Right hindlimb (tissue), 1 donor: ENCODE data around the gene ATP5PO.

Experiments used
- DNase-seq: peaks from one replicate; pipeline ENCODE4 v3.0.0-alpha.2; 2018

The ATP5PO gene, protein sequence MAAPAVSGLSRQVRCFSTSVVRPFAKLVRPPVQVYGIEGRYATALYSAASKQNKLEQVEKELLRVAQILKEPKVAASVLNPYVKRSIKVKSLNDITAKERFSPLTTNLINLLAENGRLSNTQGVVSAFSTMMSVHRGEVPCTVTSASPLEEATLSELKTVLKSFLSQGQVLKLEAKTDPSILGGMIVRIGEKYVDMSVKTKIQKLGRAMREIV

DNA sequence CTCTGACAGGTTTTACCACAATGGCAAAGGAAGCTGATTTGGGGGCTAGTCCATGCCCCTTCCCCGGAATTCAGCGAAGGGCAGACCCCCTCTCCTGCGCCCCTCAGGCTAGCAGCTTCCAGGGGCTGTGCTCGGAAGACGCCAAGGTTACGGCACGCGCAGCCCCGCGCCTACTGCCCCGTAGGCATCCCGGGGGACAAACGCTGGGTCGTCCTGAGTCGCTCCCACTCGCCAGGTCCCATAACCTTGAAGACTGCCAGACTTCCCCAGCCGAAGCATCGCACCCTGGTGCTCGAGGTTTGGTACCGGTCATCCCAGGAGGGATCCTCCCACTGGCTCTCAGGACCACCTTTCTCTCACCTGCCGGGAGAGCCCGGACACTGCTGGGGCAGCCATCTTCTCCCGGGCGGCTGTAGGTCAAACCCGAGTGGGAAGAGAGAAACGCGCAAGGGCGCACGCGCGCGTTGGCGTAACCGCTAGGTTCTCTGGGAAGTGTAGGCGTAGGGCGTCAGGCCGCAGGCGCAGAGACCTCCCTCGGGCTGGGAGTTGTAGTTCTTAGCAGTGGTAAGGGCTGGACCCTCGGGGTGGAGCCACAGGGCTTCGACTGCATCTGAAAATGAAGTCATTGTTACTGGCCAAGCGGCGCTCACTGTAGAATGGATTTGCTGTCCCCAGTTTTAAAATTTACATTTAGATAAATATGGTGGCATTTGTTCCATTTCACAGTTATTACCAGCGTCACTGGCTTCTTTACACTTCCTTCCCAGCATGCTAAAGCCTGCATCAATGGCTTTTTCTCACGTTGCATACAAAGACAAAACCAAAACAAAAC is at the start of gene ATP5PO:
ATP5PO (minus strand) TSS at position 437 of the 832 bp plus-strand sequence; CDS start at position 396, 41 bp downstream.
- DNase-seq: peak; percentile 99

DNA sequence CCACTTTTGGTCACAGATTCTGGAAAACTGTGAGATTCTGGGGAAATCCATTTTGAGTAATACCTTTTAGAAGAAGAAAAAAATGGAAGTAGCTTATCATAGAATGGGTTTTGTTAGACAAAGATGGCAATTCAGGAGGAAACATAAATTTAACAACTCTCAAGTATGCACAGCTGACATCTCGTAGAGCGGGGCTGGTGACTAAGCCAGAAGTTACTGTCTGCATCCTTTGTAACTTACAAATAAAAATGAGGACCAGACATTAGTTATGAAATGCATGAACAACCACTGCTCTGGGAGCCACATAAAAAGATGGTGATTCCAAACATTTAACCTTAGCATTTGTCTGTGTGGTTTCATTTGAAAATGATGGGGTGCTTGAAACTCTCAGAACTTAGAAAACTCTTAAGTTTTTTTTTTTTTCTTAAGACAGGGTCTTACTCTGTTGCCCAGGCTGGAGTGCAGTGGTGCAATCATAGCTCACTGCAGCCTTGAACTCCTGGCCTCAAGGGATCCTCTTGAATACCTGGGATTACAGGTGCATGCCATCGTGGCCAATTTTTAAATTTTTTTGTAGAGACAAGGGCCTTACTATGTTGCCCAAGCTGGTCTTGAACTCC is 49.2 kb upstream of the ATP5PO start:
- DNase-seq: no peak

DNA sequence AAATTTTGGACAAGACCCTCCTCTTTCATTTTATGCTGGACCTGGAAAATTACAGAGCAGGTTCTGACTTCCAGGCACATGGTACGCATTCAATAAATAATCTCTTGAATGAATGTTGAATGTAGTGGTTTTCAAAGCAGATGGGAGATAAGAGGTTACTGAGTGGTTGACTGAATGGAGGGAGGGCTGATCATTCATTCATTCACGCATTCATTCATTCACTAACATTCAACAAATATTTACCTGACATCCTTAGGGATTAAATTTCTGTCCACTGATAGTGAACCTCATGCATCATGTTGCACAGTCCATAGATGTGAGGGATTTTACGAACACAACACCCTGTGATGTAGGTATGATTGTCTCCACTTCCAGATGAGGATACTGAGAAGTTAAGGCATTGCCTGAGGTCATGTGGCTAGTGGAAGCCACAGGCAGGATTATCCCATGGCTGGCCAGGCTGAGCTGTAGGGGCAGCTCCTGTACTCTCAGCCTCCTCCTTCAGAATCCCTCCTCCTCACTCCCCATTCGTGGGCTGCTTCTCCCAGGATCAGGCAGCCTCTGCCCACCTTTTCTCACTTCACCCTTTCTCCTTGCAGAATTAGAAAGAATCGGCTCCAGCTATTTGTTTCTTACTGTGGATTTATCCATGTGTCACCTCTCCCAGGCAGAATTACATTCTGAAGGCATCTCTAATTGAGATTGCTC is 48.4 kb upstream of the ATP5PO start:
- DNase-seq: no peak

DNA sequence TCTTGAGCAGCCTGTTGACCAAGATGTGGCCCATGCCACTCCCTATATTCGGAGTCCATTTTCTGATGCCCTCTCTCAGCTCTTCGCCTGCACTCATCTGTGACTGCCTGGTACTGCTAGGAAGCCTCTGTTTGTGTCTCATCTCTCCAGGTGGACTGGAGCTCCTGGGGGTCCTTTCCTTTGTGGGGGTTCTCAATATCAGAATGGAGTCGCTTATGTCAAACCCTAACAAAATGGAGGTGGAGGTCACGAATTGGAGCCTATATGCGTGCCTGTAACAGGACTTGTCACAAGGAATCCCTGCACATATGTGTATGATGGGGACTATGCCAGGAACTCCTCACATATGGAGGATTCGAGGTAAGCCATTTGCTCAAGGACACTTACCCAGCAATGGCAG is 46.7 kb upstream of the ATP5PO start:
- DNase-seq: no peak

DNA sequence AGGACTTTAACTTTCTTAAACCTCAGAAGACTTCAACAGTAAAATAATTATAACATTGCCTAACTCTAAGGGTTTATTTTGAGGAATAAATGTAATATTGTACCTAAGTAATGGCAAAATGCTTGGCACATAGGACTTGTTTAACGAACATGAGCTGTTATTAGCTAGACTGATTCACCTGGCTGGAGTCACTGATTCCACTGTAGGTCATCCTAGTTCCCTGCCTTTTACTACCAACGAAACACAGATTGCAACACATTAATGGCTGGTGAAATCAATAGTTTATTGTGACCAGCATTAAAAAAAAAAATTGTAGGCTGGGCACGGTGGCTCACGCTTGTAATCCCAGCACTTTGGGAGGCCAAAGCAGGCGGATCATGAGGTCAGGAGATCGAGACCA is 45.5 kb upstream of the ATP5PO start:
- DNase-seq: no peak

DNA sequence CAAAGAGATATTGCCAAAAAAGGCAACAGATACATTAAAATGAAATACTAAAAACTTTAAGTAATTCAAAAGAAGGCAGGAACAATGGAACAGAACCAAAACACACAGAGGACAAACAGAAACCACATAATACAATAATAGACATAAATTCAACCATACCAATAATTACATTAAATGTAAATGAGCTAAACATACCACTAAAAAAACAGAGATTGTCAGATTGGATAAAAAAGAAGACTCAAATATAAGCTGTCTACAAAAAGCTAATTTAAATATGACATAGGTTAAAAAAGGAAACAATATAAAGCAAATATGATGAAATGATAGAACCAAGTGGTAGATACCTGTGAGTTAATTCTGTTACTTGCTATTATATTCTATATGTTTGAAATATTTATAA is 44.1 kb upstream of the ATP5PO start:
- DNase-seq: no peak

DNA sequence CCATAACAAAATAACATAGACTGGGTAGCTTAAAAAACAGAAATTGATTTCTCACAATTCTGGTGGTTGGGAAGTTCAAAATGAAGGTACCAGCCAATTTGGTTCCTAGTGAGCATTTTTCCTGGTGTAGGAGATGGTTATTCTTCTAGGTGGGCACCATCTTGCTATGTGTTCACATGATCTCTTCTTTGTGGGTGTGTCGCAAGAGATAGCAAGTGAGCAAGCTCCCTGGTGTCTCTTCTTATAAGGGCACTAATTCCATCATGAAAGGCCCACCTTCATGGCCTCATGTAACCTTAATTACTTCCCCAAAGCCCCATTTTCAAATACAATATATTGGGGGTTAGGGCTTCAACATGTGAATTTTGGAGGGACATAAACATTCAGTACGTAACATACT is 38.8 kb upstream of the ATP5PO start:
- DNase-seq: no peak

DNA sequence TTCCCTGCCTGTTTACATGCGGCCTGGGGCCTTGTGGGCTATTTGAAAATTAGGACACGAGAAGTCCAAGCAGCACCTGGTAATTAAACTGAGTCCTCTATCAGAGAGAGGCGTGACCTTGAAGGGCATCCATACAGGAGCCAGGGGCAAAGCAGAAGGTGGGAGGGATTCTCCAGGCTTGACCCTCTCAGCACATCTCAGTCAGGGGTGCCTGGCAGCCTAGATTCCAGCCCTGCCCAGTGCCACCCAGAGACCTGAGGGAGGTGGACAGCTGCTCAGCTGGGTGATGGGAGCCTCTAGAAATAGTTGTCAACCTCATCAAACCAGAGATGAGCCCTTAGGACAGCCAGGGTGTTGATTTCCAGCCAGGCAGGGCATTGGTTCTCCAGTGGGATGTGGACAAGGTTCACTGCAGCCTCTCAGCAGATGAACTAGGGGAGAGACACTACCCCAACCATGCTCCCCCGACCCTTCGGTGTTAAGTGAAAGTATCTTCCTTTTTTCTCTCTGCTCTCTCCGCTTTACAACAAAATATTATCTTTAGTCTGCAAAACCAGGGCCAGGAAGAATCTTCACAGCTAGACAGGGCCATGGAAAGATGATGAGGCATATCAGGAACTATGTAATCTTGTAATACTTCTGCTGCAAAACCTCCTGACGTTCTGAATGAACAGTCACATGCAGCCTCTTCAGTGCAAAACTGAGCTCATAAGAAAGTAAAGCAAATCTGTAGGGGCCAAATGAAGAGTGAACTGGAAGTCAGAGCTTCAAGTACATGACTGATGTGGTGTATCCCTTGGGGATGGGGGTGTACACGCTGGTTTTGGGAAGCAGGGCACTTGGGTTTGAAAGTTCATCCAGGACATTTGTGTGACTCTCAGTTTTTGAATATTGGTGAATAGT is 35.9 kb upstream of the ATP5PO start:
- DNase-seq: no peak

DNA sequence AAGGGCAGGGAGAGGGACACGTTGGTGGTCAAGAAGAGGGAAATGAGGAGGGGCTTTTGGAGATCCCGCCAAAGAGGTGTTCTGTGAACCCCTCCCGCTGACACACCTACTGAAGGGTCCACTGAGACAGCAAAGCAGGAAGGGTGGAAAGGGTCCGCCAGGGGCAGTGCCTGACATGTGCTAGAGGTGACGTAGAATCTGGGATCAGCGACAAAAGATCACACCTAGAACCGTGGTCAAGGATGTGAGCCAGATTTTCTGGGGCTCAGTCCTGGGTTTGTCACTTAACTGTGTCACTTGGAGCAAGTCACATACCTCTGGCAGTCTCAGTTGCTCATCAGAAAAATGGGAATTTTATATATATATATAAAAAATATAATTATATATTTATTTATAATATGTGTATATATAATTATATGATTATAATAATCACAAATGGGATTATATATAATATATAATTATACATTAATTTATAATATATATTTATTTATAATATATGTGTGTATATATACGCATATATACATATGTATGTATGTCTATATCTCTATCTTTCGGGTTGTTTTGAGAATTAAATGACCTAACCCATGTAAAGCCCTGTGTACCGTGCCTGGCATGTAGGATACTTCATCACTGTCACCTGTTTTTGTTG is 35.0 kb upstream of the ATP5PO start:
- DNase-seq: no peak

DNA sequence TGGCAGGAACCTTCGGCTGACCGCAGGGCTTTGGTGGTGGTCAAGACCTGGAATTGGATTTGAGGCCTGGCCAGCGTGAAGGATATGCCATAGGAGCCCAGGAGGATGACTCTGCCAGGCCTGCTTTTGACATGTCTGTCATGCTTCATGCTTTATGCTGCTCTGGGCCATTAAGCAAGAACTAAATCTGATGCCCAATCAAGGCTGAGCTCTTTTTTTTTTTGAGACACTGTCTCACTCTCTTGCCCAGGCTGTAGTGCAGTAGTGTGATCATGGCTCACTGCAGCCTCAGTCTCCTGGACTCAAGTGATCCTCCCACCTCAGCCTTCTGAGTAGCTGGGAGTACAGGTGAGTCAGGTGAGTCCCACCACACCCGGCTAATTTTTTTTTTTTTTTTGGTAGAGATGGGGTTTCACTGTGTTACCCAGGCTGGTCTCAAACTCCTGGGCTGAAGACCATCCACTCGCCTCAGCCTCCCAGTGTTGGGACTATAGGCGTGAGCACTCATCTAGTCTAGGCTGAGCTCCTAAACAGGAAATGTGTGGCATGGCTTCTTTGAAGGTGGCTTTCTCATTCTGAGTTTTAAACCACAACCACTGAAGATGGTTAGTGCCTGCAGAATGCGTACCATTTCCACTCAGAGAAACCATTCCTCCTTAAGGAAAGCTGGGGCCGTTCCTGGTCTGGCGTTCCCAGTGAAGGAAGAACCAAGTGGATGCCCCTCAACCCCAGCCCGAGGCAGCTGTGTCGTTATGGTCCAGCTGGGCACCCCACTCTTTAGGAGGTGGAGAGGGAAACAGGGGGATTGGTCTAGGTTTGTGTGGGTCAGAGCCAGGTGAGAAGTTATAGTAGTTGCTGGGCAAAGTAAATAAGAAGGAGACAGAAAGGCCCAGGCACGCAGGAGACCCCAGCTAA is 34.2 kb upstream of the ATP5PO start:
- DNase-seq: no peak

DNA sequence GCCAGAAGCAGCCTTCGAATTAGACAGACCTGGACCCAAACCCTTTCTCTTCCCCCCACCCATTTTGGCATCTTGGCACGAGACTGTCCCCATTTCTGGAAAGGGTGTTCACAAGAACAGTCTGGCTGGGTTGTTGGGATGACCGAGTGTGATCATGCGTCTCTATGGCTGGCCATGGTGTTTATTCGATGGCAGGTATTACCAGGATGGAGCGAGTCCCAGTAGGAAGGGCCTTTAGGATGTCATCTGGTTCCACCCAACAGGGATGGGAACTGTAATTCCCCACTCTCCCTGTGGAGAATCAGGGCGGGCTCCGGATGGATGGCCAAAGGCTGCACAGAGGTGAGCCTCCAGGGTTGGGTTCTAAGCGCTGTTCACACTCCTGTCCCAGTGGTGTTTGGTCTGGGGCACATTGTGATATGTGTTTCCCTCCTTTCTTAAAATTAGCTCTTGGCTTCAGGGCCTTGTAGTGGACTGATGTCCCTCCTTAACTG is 33.4 kb upstream of the ATP5PO start:
- DNase-seq: no peak

DNA sequence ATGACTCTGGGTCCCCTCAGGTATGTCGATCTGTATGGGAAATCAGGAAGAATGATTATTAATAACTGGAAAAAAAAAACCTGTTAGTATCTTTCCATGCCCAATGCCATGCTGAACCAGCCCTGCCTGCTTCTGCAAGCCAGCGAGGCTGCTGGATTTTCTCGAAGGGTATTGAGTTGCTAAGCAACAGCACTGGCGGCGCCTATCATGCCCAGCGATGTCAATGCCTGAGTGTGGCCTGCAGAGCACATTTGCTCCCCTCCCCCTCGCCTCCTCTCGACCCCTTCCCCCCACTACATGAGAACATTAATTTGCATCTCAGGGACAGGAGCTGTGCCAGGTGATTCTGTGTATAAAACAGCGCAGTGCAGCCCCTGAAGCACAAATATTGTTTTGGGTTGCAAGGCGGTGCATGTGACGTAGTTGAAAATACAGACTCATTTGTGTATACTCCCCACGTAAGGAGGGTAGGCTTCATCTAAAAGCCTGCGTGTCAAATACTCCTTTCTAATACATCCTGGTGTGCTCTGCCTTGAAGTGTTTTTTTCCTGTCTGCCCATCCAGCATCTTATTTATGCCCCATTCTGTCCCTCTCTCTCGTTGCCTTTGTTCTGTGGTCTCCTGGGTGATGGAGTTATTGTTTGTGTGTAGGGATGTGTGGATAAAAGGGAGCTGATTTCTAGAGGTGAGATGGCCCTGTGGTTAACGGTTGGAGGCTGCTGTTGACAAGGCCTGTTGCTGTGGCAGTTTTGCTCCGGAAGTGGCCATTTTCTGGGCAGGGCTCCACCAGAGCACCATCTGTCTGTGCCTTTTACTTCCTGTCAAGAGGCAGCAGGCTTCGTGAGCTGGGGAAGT is 32.7 kb upstream of the ATP5PO start:
- peak; percentile 52 for DNase-seq

DNA sequence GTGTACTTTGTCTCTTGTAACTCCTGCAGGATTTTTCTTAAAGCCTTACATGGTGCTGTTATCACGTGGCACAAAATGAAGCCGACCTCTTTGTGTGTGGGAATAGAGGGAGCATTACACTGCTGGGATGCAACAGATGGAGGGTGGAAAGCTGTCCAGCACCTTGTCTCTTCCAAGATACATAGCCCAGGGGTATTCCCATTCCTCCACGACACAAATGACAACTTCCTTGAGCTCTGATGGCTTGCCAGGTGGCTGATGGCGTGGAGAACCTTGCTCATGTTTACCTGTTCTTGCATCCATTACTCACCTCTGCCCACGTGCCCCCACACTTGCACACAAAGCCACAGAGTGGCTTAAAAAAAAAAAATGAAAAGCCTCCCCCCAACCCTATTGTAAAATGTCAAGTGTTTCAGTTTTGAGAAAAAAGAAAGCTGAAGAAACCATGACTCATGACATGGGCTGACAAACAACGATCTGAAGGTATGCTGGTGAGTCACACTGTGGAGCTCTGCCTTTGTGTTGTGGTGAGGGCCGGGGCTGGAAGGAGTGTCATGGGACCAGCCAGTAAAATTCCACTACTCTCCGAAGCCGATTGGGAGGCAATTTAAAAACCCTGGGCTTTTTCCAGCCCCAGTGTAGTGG is 32.0 kb upstream of the ATP5PO start:
- peak; percentile 67 for DNase-seq

DNA sequence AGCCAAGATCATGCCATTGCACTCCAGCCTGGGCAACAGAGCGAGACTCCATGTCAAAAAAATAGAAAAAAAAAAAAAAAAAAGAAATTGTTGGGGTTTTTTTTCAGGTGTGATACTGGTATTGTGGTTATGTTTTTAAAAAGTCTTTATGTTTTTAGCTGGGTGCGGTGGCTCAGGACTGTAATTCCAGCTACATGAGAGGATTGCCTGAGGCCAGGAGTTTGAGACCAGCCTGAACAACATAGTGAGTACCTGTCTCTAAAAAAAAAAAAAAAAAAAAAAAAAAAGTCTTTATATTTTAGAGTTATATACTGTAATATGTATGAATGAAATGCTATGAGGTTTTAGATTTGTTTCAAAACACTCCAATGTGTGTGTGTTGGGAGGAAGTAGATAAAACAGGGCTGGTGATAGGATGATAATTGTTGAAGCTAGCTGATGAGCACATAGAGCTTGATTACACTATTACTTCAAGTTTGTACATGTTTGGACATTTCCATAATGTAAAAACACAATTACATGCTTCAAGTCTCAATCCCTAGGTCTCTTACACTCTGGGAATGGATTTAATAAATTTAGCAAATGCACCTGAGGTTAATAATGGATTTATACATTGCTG is 30.2 kb upstream of the ATP5PO start:
- DNase-seq: no peak

DNA sequence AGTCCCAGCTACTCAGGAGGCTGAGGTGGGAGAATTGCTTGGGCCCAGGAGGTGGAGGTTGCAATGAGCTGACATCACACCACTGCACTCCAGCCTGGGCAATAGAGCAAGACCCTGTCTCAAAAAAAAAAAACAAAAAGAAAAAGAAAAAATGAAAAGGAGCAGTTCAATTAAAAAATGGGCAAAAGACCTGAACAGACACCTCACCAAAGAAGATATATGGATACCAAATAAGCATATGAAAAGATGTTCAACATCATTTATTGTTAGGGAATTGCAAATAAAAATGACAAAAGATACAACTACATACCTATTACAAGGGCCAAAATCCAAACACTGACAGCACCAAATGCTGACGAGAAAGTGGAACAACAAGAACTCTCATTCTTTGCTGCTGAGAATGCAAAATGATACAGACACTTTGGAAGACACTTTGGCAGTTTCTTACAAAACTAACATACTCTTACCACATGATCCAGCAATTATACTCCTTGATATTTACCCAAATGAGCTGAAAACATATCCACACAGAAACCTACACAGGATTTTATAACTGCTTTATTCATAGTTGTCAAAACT is 28.7 kb upstream of the ATP5PO start:
- no peak for DNase-seq

DNA sequence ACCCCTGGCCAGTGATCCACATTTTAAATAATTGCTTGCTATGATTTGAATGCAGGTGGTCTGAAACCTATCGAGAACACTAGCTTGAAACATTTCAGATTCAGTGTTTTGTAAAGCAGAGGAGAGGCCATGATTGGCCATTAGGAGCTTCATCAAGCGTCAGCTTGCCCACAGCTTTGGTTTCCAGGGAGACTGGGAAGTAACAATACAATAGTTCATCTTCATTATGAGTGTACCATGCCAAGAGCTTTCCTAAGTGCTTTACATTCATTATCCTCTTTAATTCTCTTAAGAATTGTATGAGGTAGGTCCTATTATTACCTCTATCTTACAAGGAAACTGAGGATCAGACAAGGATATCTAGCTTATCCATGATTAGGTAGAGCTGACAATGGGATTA is 27.7 kb upstream of the ATP5PO start:
- no peak for DNase-seq

DNA sequence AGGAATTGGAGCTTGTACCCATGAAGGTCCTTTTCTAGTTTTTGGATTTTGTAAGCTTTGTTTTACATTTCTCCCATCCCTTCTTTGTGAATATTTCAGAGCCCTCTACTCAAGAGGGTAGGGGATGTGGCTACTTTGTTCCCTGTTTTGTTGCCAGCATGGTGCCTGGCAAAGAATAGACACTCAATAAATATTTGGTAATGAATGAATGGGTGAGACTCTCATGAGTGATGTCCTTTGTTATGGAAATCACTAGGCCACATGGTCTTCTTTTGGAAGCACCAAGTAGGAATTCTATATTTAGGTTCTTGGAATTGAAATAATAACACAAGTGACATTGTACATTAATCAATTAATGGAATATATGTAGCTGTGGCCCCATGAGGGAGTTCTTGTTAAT is 26.8 kb upstream of the ATP5PO start:
- no peak for DNase-seq

DNA sequence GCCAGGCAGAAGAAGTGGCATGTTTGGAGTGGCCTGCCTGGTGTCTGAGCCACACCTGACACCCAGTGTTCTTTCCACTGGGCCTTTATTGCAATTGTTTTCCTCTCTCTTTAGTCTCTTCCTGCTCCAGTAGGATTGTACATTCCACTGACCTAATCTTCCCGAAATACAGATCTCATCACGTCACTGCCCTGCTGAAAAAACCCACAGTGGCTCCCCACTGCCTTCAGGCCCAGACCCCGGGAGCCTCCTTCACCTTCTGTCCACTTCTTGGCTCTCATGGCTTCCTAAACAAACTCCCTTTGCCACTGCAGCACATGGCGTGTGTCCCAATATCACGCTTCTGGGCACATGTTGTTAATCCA is 25.3 kb upstream of the ATP5PO start:
- DNase-seq: no peak
